IPS-NIHi7 (cell line): Measurements from ENCODE around the gene BRSK2.

ENCODE experiments used
- DNase-seq: peaks from one replicate; pipeline ENCODE4 v3.0.0; 2012; ENCODE audit warnings: mixed read lengths; ENCODE audit errors: extremely low spot score

BRSK2 gene

GRCh38 chr11:1451781-1452470 is 62.2 kb downstream of the BRSK2 start:
- DNase-seq, result no peak

- no peak for DNase-seq
These were observed 63.0 kb downstream of the BRSK2 start for GRCh38 chr11:1452744-1453143.

GRCh38 chr11:1453611-1454034 is 63.9 kb downstream of the BRSK2 start:
- peak; percentile 95 for DNase-seq

DNA sequence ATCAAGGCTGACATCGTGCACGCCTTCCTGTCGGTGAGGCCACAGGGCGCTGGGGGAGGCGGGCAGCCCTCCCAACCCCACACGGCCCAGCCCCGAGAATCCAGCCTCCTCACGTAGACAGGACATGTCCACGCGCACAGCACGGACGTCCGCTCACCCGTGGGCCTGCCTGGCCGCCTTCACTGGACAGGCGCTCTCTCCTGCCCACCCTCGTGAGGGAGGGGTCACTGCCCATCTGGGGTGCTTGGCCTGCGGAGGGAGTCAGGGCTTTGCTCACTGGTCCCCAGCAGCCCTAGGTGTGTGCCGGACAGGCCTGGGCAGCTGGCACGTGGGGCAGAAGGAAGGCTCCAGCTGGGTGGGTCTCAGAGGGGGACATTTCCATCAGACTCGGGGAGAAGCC is 64.8 kb downstream of the BRSK2 start:
- DNase-seq, result no peak

- DNase-seq, result no peak
These were observed 65.5 kb downstream of the BRSK2 start for GRCh38 chr11:1455032-1455762.

DNA sequence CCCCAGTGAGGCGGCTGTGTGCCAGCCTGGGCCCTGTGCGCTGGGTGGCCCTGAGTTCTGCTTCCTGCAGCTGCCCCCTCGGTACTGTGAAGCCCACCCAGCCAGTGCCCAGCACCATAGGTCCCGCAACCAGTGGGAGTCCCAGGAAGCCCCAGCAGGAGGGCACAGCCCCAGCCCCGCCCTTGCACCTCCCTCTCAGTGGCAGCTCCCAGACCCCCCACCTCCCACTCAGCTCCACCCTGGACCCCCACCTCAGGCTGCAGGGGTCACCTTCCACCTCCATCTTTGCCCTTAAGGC is 66.0 kb downstream of the BRSK2 start:
- DNase-seq, result no peak

DNA sequence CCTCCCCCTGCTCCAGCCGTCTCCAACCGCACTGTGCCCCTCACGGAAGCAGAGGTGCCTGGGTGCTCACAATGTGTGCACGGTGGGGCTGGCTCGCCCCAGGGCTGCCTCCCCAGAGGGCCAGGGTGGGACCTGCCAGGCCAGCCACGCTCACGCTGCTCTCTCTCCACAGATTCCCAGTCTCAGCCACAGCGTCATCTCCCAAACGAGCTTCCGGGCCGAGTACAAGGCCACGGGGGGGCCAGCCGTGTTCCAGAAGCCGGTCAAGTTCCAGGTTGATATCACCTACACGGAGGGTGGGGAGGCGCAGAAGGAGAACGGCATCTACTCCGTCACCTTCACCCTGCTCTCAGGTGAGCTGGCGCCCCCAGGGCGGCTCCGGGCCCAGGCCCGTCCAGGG is 66.4 kb downstream of the BRSK2 start:
- DNase-seq, result no peak

GRCh38 chr11:1456596-1457325 is 67.0 kb downstream of the BRSK2 start:
- DNase-seq, result no peak

- DNase-seq, result no peak
These were observed 67.6 kb downstream of the BRSK2 start for GRCh38 chr11:1457326-1457680.

DNA sequence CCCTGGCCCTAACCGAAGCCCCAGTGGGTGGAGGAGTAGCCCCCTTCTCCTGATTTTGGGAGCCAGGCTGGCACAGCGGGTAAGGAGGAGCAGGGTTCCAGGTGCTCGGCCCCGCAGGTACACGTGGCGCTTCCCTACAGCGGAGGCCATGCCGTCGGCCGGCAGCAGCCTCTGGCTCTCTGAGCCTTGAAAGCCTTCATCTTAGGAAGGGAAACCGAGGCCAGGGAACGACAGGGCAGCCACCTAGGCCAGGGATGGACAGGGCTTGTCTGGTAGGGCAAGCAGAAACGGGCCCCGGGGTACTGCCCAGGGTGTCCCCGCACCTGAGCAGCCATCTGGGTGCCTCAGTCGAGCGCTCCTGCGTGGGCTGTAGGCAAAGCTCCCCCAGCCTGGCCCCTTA is 68.1 kb downstream of the BRSK2 start:
- no peak for DNase-seq

- DNase-seq, result peak; percentile 80
These were observed 68.8 kb downstream of the BRSK2 start for GRCh38 chr11:1458340-1459218.

- no peak for DNase-seq
These were observed 69.5 kb downstream of the BRSK2 start for GRCh38 chr11:1459219-1459575.

GRCh38 chr11:1459764-1460395 is 70.1 kb downstream of the BRSK2 start:
- DNase-seq, result no peak

- DNase-seq, result no peak
These were observed 70.8 kb downstream of the BRSK2 start for GRCh38 chr11:1460396-1460985.

GRCh38 chr11:1460986-1461825 is 71.5 kb downstream of the BRSK2 start:
- DNase-seq, result no peak

DNA sequence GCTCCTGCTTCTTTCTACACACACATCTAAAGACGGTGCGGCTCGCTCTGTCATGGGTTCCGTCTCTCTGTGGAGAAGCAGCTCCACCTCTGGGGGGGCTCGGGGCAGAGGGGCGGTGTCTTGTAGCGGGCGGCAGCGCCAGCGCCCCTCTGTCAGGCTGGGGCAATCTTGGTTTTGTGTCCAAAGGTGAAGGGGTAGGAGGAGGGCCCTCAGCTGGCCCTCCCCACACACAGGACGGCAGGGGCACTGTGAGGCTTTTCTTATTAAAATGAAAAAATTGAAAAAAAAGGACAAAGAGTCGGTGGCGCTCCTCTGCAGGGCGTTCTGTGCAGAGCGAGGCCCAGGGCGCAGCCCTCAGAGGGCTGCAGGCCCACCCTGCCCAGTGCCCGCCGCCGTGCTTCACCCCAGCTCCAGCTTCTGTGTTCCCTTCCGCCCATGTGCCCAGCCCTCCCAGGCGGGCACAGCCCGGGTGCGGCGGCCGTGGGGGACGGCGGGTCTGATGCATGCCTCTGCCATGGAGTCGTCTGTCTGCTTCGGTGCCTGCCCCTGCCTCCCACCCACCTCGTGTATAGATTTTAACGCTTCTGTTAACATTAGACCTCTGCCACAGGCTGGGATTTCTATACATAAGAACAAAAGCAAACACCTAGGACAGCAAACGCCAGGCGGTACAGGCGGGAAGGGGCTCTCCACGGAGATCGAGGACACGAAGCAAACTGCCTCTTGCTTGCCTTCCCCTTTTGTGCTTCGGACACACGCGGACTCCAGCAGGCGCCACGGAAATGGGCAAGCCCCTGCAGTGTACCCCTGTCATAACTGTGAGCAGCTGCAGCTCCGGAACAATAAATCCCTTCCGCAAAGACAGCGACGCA is 72.3 kb downstream of the BRSK2 start:
- DNase-seq, result no peak

GRCh38 chr11:1462698-1462975 is 72.9 kb downstream of the BRSK2 start:
- DNase-seq, result no peak

DNA sequence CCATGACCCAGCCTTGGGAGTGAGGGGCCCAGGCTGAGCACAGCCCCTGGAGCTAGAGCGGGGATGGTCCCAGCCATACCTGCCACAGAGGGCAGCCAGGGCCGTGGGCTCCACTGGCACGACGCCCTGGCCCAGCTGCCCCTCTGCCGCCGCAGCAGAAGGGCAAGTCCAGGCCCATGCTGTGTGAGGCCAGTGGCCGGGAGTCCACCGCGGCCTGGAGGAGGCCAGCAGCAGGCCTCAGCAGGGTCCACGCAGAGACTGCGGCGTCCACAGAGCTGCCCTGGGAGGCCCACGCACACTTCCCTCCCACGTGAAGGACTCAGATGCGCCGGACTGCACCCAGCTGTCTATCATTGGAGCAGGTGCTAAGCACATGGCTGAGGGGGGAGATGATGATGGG is 73.3 kb downstream of the BRSK2 start:
- DNase-seq, result no peak

GRCh38 chr11:1466784-1467183 is 77.0 kb downstream of the BRSK2 start:
- no peak for DNase-seq

GRCh38 chr11:1467270-1467669 is 77.5 kb downstream of the BRSK2 start:
- no peak for DNase-seq
